GM19468 (cell line): Measurements from ENCODE around the gene CTR9.

Source experiments
- ATAC-seq: cut with Tn5 transposase; IDR thresholded peaks from one replicate; pipeline ENCODE4 v1.9.1; 2021; ENCODE audit warnings: mild to moderate bottlenecking, moderate library complexity, moderate number of reproducible peaks; ENCODE audit not compliant: unreplicated experiment; ENCODE audit errors: extremely low read depth

Gene CTR9

DNA sequence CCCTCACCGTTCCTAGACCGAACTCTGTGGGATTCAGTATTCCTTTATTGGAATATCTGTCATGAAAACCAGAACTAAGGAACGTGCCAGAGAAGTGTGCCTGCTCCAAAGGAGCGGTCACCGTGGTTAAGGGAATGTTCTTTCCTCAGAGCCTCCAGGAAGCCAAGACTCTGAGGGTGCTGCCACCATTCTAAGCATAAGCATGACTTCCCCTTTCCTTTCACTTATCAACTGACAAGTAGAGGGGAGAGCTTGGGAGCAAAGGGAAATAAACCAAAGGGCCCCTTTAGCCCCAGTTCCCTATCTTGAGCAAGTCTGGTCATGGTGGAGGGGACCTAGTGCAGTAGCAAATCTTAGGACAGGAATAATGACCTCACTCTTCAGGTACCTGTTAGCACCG, 26.8 kb downstream of the CTR9 start:
- no peak for ATAC-seq

DNA sequence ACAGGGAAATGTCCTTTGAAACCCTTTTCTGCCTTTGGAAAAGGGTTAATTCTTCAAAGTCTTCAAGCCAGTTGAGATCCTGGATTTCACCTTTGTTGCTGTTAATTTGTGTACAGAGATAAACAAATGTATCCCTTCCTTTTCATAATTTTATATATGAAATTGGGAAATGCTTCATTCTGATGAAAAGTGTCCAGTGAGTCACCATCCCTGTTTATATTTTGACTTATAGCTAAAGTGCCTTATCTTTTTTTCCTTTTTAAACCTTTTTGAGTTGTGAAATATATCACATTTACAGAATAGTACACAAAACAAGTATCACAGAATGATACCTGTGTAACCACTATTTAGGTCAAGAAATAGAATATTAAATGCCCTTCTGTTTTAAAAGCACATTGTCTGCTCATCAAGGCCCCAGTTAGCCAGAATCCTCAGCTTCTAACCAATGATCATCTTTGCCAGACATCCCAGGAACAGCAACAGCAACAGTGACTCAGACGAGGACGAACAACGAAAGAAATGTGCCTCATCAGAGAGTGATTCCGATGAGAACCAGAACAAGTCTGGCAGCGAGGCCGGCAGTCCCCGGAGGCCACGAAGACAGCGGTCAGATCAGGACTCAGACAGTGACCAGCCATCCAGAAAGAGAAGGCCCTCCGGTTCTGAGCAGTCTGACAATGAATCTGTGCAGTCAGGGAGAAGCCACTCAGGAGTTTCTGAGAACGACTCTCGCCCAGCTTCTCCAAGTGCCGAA, 27.3 kb downstream of the CTR9 start:
- no peak for ATAC-seq

DNA sequence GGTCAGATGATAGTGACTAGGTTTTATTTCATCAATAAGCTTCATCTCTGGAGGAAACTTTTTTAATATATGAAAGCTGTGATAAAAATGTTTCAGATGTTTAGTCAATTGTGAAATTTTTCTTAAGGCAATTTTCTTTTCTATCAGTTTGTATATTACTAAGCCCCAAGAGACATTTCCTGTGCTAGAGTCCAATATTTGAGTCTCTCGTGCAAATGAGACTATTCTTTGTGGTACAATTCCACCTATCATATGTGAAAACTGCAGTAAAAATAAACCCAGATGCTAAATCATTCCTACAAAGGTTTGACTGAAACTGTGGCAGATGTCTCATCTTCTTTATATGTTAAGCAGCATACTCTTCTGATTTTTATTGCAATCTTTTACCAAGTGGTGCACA, 28.0 kb downstream of the CTR9 start:
- no peak for ATAC-seq

DNA sequence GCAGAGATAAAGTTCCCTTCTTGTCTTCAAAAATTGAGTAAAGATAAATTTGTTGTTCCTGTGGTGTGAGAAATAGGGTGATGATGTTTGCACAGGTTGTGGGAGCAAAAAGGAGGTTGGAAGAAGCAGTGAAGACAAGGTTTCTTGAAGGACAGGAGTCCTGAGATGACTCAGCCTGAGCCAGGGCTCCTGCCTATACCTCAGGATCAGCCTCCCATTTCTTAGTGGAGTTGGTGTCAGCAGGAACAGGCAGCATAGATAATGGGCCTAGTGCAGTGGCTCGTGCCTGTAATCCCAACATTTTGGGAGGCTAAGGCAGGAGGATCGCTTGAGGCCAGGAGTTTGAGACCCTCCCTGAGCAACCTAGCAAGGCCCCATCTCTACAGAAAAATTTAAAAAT, 29.0 kb downstream of the CTR9 start:
- ATAC-seq = no peak

DNA sequence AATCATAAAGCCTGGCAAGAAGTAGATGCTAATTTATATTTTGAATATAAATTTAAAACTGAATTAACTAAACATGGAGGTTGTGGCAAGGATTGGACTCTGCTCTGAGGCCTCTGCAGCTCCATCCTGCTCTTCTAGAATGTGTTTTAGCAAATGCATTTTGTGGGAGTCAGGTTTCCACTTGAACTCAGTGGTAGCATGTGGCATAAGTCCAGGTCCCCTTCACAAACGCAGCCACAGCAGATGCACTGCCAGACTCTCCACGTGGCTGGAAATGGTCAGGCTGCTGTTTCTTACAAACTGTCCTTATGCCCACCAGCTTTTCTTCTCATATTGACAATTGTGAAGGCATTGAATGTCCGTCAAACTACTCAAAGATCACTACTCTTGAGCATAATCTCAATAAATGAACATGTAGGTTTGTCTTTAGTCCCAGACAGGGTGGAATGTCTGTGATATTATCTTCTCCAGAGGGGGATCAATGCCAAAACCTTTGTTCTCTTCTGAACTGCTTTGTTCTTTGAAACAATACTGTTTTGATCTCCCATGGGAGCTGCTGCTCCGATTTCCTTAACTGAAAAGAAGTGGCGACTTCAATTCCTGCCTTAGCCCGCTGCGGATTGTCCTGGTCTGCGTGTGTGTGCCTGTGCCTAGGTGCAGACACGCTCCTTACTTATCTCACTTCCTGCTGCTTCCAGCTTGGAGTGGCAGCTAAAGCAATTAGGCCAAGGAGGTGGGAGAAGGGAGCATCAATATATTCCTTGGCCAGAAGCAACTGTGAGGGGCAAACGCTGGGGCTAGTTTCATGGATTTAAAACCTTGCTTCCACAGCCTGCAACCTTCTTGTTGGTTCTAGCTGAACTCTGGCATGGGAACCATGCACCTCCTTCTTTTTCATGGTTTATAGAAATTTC, 33.4 kb downstream of the CTR9 start:
- no peak for ATAC-seq

DNA sequence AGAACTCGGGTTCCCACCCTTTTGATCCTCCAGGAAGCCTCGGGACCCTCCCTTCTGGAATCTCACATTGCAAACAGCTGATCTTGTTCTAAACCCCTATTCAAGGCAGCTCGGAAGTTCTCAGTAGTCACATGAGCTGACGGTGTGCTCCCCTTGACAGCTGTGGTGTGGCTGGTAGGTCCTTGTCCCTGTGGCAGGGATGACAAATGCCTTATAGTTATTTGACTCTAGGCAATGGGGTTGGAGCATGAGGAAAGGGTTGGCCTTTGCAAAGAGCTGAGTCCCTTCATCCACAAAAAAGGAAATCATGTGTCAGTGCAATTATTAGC, 34.1 kb downstream of the CTR9 start:
- ATAC-seq = no peak

DNA sequence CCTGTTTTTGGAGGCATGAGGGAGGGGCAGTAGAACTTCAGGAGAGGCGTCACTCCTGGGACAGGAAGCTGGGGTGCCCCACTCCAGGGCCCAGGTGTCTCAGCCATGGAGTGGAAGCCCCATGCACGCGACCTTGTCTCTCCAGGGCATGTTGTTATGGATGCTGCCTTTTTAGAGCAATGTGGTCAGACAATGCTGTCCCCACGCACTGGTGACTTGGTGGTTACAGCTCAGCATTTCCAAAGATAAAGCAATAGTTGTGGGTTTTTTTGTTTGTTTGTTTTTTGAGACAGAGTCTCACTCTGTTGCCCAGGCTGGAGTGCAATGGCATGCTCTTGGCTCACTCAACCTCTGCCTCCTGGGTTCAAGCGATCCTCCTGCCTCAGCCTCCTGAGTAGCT, 35.4 kb downstream of the CTR9 start:
- no peak for ATAC-seq

DNA sequence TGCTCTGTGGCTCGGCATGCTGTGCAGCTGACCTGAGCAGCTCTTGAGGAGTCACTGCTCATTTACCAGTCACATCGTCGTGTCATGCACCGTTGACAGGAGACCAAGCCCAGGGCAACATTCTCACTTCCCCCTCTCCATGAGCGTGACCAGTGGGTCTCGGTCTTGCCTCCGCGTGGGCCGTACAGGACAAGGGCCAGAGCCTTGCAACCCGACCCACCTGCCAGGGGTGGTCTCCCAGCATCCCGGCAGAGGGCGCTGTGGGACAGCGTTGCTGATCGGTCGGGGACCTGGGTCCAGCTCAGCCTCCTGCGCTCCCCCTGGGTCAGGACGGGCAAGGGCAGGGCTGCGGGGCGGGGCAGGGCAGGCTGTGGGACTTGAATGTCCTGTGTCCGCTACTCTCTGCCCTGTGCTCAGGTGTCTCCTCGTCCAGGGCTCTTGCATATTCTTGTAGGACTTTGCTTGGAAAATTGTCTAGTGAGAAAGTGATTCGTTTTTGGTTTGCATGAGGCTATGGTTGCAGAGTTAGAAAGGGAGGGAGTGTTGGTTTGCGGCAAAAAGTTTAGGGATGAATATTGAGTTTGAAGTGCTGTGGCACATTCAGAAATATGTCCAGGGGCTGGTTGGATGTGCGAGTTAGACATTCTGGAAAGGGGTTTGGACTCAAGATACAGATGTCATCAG, 41.5 kb downstream of the CTR9 start:
- peak; percentile 89 for ATAC-seq

DNA sequence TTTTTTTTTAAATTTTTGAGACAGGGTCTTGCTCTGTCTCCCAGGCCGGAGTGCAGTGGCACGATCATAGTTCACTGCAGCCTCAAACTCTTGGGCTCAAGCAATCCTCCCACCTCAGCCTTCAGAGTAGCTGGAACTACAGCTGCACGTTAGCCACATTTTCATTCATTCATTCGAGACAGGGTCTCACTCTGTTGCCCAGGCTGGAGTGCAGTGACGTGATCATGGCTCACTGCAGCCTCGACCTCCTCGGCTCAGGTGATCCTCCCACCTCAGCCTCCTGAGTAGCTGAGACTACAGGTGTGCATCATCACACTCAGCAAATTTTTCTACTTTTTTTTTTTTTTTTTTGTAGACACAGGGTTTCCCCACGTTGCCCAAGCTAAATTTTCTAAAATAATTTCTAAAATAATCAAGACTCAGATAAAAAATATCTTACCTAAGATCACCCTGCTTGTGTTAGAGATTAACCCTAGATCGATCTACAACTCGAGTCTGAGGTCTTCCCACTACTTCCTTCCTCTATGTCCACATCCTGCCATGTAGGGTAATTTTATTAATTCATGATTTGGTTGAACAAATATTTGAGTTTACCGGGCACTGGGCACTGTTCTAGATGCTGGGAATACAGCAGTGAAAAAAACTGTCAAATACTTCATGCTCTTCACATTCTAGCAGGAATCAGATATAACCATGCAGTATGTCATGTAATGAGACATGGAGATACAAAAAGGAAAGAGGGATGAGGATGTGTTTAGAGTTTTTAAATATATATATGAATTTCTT, 42.6 kb downstream of the CTR9 start:
- no peak for ATAC-seq

DNA sequence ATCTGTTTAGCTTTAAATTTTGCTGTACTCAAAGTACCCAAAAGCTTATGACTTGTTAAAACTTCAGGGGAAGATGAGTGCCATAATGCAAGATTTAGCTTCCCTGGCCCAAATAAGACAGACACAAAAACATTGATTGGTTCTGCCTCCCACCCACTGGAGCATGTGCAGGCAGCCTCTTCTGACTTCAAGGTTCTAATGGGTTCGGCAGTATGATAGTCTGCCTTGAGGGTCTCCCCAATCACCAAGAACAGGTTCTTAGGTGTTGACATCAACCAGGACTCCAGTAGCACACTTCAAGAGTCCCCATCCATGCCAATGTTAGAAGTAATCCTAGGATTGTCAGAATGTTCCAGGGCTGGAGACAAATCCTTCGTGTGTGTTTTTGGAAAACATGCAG, 45.1 kb downstream of the CTR9 start:
- no peak for ATAC-seq

DNA sequence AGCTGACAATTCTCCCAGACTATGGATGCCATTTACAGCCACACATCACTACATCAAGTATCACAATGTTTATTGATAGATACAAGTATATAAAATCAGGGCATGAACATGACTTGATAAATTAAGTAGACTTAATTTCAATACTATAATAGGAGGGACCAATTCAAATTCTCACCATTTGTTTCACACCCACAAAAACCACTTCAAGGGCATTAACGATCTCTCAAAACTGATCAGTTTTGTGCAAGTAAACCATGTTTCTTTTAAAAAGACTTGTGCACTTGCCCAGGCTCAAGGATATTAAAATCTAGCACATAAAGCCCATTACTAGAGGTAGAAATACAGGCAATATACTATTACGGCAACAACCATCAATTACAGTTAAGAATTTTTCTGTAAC, 46.0 kb downstream of the CTR9 start:
- ATAC-seq = no peak

DNA sequence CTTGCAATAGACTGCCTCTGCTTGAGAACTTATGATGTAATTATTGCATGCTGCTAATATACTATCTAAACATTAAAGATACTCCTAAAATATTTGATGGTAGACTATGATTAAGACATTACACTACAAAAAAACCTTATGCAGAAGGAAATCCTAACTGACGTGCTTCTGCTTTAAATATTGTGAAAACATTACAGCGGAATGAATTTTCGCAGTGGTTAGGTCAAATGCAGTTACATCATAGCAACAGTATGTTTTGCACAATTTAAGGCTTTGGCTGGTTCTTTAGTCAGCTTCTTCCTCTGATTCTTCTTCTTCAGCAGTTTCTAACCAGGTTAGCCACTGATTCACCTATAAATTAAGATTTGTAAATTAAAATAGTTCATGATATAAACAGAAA, 46.5 kb downstream of the CTR9 start:
- ATAC-seq = no peak

DNA sequence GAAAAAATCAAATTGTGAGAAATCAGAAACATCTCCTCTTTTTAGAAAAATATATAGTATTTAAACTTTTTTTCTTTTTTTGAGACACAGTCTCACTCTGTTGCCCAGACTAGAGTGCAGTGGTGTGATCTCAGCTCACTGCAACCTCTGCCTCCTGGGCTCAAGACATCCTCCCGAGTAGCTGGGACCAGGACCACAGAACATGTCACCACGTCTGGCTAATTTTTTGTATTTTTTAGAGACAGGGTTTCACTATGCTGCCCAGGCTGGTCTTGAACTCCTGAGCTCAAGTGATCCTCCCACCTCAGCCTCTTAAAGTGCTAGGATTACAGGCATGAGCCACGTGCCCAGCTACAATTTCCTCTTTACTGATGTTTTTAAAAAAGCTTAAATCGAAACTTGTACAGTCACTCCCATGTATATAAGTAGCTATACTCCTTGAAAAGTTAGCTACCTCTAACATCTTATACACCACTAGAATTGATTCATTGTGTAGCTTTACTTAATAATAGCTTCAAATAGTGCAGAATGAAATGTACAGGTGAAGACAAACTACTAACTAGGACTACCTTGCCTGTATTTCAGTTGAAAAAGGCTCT, 47.4 kb downstream of the CTR9 start:
- no peak for ATAC-seq

DNA sequence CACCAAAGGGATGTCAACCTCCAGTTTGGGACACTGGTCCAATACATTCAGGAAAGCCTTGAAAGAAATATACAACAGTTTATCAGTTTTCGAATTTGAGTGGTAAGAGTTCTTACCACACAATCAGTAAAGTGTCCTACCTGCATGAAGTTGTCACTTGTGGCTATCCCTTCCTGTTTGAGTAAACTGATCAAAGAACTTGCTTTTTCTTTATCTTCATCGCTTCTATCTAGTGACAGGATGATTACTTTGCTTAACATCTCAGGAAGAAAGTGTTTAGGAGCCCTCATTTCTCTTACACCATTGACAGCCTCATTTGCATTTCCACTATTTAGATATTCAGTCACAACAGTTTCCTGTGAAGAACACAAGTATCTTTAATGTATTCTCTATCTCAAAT, 49.2 kb downstream of the CTR9 start:
- ATAC-seq = no peak

DNA sequence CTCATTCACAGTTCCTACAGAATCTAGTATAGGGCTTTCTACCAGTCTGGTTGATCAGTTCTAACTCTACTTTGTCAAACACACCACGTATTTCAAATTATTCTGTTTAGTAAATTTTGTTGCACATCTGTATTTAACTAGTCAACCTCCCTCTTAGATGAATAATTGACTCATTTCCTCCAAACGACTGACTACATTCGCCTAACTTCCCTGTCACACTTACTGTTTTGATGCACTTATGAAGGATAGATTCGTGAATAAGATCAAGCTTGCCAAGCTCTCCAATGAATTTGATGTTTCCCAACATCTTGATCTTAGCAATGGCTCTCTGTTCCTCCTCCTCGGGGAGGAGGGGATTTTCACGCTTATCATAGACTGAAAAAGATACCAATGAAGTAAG, 52.6 kb downstream of the CTR9 start:
- ATAC-seq = no peak

DNA sequence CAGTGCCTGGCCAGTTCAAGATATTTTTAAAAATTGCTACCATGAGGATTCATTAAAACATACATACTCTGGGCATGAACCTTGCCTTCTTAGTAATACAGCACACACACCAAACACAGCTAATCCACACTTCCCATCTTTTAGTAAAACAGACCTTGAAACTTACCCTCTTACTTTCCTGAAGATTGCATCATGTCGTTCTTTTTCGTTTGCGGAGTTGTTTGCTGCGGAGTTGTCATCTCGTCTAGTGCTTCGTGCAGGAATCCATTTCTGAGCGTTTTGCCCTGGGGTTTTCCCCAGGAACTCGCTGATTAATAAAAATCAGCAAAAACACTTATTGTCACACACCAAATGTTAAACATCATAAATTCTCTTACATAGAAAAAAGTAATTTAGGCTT, 54.7 kb downstream of the CTR9 start:
- ATAC-seq = no peak

DNA sequence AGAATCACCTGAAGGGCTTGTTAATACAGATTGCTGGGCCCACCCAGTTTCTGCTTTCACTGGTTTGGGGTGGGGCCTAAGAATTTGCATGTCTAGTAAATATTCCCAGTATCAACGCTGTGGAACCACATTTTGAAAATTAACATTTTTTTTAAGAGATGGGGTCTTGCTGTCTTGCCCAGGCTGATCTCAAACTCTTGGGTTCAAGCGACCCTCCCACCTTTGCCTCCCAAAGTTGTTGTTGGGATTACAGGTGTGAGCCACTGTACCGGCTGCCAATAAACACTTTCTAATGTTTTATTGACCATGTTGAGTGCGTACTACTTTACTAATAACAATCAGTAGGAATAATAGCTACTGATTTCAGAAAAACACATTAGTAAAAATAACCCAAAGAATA, 55.2 kb downstream of the CTR9 start:
- no peak for ATAC-seq

DNA sequence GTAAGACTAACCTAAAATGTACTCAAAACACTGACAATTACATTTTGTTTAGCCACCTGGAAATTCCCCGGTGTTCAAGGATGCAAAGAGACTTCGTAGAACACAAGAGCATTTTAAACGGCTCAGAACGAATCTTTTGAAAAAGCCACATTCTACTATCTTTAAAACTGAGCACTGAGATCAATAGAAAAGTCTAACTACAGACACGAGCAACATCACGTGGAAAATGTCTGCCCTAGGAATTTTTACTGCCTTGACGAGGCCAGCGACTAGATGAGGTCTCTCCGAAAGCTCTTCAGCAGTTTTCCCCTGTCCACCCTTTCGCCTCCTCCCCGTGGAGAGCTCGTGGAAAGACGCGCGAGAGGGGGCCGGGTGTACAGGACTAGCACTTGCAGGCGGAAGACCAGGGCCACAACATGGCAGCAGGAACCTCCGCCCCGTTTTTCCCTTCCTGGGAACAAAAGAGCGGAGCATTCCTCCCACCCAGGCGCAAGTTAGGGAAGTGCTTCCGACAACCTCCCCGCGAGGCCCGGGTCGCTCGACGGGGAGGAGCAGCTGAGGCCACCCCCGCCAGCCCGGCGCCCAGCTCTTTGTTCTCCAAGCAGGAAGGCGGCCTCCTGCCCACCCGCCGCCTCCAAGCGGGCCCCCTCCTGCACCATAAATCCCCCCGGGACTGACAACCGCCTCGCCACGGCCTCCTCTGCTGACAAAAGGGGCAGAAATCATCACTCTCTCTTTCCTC, 56.6 kb downstream of the CTR9 start:
- no peak for ATAC-seq

DNA sequence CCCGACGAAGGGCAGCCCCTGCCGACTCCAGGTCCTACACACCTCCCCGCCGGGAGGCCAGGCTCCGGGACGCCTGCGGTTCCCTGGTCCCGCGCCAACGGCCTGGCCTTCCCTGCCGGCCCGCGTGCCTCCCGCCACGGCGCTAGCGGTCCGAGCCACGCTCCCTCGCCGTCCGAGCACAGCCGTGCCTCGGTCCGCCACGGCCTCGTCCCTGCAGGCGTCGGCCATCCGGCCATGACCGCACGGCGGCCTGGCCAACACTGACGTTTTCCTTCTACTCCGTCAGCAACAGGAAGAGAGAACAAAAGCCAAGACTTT, 57.1 kb downstream of the CTR9 start:
- no peak for ATAC-seq
